Measurements from ENCODE around the gene LRCH3.

DNA sequence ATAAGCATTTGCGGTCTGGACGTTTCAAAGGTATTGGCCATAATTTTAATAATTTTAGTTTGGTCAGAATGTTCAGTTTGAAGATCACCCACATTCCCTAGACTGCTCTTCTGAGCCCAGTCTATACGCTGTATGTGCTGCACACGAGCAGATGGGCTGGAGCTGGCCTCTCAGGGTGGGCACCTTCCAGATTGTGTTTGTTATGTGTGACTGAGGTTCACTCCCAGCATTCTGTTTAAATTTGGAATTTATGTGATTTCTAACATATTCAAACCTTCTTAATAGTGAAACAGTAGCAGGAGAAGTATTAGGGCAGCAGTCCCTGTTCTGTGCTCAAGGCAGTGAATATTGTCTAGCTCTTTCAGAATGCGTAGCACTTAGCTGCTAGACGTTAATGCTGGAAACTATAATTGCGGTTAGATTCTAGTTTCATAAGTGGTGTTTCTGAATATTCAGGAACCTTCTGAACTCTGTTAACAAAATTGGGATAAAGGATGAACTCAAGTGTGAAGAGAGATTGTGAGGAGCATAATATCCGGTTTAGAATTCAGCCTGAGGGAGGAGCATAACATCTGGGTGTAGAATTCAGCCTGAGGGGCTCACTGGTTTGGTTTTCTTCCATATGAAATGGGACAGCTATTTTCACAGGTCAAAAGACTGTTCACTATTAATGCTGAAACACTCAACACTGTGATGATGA, 90.4 kb downstream of the LRCH3 start:
- TF ChIP-seq, protein P1, sequence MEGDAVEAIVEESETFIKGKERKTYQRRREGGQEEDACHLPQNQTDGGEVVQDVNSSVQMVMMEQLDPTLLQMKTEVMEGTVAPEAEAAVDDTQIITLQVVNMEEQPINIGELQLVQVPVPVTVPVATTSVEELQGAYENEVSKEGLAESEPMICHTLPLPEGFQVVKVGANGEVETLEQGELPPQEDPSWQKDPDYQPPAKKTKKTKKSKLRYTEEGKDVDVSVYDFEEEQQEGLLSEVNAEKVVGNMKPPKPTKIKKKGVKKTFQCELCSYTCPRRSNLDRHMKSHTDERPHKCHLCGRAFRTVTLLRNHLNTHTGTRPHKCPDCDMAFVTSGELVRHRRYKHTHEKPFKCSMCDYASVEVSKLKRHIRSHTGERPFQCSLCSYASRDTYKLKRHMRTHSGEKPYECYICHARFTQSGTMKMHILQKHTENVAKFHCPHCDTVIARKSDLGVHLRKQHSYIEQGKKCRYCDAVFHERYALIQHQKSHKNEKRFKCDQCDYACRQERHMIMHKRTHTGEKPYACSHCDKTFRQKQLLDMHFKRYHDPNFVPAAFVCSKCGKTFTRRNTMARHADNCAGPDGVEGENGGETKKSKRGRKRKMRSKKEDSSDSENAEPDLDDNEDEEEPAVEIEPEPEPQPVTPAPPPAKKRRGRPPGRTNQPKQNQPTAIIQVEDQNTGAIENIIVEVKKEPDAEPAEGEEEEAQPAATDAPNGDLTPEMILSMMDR (IDR thresholded peaks at IDR 0.05; ENCODE audit: low read length), result no peak
- TF ChIP-seq EZH2phosphoT487 (IDR thresholded peaks at IDR 0.05; ENCODE audit: low read length), result no peak
